Activated CD4-positive, alpha-beta T cell treated with anti-CD3 and anti-CD28 coated beads for 36 hours (primary cell): Measurements from ENCODE around the gene FBXO38. TPM values are rescaled to one million over a fixed set of nuclear protein-coding genes. Genes with fewer than 3 reads are reported as not detected.

Experiments
- ATAC-seq: fragments of 200-7000 bp; cut with Tn5 transposase; one replicate; pipeline ENCODE4 v1.10.0; 2021; ENCODE audit warnings: mild to moderate bottlenecking, moderate library complexity
- CTCF ChIA-PET: fragments of 350-600 bp; sonication (Branson Sonifier 250); formaldehyde crosslinking; loops from one replicate; lab custom pipeline; 2021; ENCODE audit warnings: antibody characterized with exemption; lab: Charles Lee
- POLR2A ChIA-PET: fragments of 350-600 bp; sonication (Branson Sonifier 250); formaldehyde crosslinking; loops from one replicate; lab custom pipeline; 2021; ENCODE audit warnings: antibody characterized with exemption, inconsistent platforms; lab: Charles Lee
- DNase-seq: peaks from one replicate; pipeline ENCODE4 v3.0.0-alpha.2; 2020
- H3K27ac Mint-ChIP-seq: one replicate; pipeline ENCODE4 v1.8.0; 2021; ENCODE audit warnings: mixed read lengths
- H3K27me3 Mint-ChIP-seq: one replicate; pipeline ENCODE4 v1.8.0; 2021; ENCODE audit warnings: mixed read lengths
- H3K36me3 Mint-ChIP-seq: one replicate; pipeline ENCODE4 v1.8.0; 2021; ENCODE audit warnings: low read depth, mixed read lengths
- H3K4me1 Mint-ChIP-seq: one replicate; pipeline ENCODE4 v1.8.0; 2021; ENCODE audit warnings: mixed read lengths
- H3K4me3 Mint-ChIP-seq: one replicate; pipeline ENCODE4 v1.8.0; 2021; ENCODE audit warnings: mild to moderate bottlenecking, moderate library complexity, mixed read lengths
- H3K9me3 Mint-ChIP-seq: one replicate; pipeline ENCODE4 v1.8.0; 2021; ENCODE audit warnings: low read depth, mixed read lengths
- intact Hi-C, 2 experiments: fragments of 100-400 bp; cut with DNase I in 1 of 2; cut with micrococcal nuclease in 1 of 2; formaldehyde crosslinking; loops; one replicate each; pipeline versions ENCODE4 v1.14.2 to v1.15.1; 2022 to 2024; cut with DNase I, micrococcal nuclease
- total RNA-seq, 2 experiments: library from RNA; stranded (reverse); gene quantifications; one replicate each; pipeline ENCODE4 v1.2.3, GENCODE V29; 2021

The FBXO38 gene
- total RNA-seq, 2 experiments from 2014 or later = 47.5 to 65.4 TPM

DNA sequence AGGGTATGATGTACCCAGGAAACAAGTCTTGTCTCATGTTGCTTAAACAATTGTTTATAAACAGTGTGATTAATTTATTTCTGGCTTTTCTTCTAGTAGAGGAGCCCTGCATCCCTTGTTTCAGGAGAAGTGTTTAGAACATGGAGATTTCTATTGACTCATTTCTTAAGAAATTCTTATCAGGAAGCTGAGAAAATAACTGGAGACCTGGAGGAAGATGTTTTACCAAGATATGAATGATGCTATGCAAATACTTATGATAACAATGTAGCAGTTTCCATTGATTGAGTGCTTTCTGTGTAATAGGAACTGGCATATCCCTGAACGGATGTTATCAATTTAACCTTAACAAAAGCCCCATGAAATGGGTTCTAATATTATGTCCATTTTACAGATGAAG lies 108.6 kb downstream of the FBXO38 start:
- ChIA-PET CTCF (interaction anchor here (1.0 to 1.2 kb wide), 3 partner anchors 9 to 249 kb away, joined by 3 to 4 read pairs (median 3); no protein-coding TSS in a partner anchor), POLR2A (no interaction called here)
- Mint-ChIP-seq H3K27me3 (peaks cover 13% of the 10 kb centered on the region), H3K4me1 (no peaks in the 10 kb centered on the region), H3K27ac (no peak overlapping the region), H3K4me3 (no peak overlapping the region), H3K9me3 (no peaks in the 10 kb centered on the region), H3K36me3 (no peaks in the 10 kb centered on the region)
- DNase-seq = no peak
- no peak for ATAC-seq
- intact Hi-C loops = no loop called here

Other genes starting within 250 kb of the FBXO38 start
- not detected for gene SPINK14, start 215.4 kb upstream of the FBXO38 start, total RNA-seq
- not detected for gene SPINK6, start 180.9 kb upstream of the FBXO38 start, total RNA-seq
- gene MARCOL, start 145.4 kb upstream of the FBXO38 start, total RNA-seq = not detected
- not detected for gene SPINK13, start 115.2 kb upstream of the FBXO38 start, total RNA-seq
- not detected for gene SPINK7, start 71.5 kb upstream of the FBXO38 start, total RNA-seq
- gene SPINK9, start 48.4 kb upstream of the FBXO38 start, total RNA-seq = not detected